CD4-positive, alpha-beta T cell treated with Interleukin-2 at 100 ng/mL for 4 hours (primary cell): Measurements from ENCODE around the gene DTD1.

Source experiments
- DNase-seq: peaks from one replicate; pipeline ENCODE4 v3.0.0-alpha.2; 2020; ENCODE audit warnings: low spot score

Gene DTD1

GRCh38 chr20:18794428-18794787, 206.6 kb downstream of the DTD1 start:
- no peak for DNase-seq

DNA sequence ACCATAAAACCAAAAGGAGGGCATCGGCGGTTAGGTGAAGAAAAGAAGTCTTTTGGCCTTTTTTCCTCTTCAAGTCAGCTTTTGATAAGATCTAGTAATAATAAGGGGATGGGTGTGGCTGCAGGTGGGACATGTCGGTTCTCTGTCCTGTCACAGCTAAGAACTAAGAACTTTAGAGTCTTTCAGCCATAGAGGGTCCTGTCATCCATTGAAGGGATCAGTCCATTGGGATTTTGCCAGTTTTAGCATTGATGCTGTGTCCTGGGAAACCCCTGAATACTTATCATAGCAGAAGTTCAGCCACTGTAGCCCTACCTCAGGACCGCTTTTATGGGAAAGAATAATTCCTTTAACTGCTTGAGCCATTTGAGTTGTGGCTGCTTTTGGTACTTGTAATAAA, 207.5 kb downstream of the DTD1 start:
- no peak for DNase-seq

DNA sequence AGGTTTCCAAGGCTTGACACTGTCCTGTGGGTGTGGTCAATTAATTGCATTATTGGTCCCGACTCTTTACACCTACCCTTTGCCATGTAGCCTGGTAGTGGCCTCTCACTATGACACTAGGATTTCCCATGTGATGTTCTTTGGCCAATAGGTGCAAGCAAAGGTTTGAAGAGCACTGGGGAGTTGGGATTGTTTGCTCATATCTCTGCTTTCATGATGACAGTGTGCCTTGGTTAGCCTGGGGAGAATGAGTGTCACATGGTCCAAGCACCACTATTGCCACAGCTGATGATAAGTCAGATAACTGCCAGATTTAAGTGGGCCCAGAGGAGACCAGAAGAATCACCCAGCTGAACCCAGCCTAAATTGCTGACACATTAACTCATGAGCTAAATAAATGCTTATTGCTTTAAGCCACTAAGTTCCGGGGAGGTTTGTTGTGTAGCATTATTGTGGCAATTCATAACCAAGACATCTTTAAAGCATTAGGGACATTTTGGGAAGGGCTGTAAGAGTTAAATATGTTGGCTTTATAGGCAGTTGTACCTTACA, 208.5 kb downstream of the DTD1 start:
- no peak for DNase-seq

DNA sequence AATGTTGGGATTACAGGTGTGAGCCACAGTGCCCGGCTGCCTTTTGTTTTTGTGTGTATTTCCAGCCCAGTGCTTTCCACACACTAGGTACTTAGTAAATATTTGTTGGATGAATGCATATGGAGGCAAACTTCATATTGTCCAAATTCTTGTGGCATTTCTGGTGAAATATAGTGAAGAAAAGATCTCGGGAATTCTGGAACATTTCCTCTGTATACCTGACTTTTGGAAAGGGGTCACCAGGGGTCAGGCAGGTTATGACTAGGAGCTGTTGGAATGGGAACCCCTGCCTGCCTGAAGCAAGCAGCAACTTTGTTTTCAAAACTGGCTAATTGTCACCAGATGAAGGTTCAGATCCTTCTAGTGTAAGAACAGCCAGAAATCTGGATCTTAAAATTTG, 213.7 kb downstream of the DTD1 start:
- no peak for DNase-seq

DNA sequence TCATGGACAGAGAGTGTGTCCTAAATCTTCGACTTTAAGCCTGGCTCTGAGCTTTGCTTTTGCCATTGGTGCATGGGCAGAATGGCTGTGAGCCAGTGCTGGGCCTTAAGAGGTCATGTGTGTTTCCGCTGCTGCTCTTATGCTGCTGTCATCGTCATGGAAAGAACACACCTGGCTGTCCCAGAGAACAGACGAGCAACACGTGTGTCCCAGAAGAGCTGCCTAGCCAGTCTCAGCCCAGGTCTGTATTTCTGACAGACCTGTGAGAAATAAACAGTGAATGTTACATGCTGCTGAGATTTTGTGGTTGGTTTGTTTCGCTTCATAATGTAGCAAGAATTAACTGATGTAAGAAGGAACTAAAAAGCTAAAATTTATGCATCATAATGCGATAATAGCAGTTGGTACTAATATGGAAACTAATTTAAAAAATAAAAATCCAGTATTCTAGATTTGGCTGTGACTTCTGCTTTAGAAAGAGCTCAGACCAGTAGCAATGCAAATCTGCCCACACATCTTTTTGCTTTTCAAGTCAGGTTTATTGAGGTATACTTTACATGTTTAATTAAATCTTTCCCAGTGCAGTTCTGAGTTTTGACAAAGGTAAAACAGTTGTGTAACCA, 214.3 kb downstream of the DTD1 start:
- no peak for DNase-seq

GRCh38 chr20:18805881-18806280, 218.0 kb downstream of the DTD1 start:
- no peak for DNase-seq

DNA sequence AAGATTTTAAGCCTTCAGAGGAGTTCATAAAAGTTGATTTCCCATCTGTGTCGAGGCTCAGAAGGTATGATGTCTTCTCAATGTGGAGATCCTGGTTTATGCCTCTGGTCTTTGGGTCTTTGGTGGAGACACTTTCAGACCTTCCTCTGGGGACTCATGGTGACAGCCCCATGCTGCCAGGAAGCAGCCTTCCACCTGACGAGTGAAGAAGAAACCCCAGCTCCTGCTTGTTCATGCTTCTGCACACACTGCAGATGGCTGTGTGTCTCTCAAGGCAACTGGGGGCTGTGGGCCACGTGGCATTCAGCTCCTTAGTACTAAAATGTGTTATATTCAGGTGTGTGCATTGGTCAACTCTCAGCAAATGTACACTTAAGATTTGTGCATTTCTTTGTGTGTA, 220.9 kb downstream of the DTD1 start:
- DNase-seq, result no peak

- no peak for DNase-seq
Measured at GRCh38 chr20:18811186-18811585, 223.3 kb downstream of the DTD1 start.

DNA sequence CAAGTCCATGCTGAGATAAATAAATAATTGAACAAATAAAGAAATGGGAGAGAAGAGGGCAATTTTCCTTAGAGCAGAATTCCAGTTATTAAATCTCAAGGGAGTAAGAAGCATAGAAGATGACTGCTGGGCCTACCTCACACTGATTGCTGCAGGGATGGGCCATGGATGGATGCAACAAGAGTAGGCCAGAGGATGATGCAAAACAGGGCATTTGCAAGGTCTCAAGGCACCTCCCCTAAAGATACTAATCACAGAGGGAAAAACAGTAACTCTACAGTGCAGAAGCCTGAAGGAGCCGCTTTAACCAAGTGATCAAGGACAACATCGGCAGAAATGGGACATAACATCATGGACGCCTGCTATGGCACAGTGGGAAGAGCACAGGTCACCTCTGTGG, 224.1 kb downstream of the DTD1 start:
- no peak for DNase-seq

DNA sequence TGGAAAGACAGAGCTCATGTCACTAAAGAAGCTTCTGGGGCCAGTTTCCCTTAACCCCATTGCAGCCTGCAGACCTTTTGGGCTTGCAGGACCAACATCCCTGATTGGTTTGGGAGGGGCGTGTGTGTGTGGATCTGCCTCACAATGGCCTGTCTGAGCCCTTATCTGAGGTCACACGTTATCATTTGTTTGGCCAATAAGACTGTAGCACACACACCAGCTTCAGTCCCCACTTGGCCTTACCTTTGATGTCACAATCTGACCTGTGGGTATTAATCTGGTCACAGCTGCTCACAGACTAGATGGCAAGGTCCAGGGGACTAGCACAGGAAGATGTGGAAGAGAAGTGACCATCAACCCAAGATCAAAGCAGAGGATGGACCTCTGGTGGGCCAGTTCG, 225.6 kb downstream of the DTD1 start, which contains the start of gene SCP2D1:
Gene SCP2D1 (plus strand): TSS at position 301 of the 400 bp plus-strand sequence. CDS start 33 bp downstream, at position 334.
- DNase-seq, result no peak

- DNase-seq, result no peak
Measured at GRCh38 chr20:18815194-18815942, 227.5 kb downstream of the DTD1 start.
